Activated naive CD8-positive, alpha-beta T cell treated with anti-CD3 and anti-CD28 coated beads, Interleukin-2, amount 50 U/mL, for 16 hours (primary cell): Measurements from ENCODE around the gene MICAL3.
"Not testable (repeated sequence)": the region's sequence is repeated elsewhere in the genome, so short reads cannot be mapped to it uniquely, and the experiment has no call there.

Experiments used
- DNase-seq: peaks from one replicate; pipeline ENCODE4 v3.0.0-alpha.2; 2020; ENCODE audit warnings: low read depth, low spot score

The MICAL3 gene

DNA sequence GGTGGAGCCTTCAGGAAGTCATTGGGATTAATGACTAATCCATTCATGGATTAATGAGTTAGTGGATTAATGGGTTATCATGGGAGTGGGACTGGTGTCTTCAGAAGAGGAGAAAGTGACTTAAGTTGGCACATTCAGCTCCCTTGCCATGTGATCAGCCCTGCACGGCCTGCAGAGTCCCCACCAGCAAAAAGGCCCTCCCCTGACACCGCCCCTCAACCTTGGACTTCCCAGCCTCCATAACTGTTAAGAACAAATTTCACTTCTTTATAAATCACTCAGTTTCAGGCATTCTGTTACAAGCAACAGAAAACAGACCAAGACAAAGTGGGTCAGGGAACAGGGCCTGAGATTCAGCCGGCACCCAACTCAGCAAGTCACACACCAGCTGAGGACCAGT is 85.3 kb downstream of the MICAL3 start:
- DNase-seq, result no peak

DNA sequence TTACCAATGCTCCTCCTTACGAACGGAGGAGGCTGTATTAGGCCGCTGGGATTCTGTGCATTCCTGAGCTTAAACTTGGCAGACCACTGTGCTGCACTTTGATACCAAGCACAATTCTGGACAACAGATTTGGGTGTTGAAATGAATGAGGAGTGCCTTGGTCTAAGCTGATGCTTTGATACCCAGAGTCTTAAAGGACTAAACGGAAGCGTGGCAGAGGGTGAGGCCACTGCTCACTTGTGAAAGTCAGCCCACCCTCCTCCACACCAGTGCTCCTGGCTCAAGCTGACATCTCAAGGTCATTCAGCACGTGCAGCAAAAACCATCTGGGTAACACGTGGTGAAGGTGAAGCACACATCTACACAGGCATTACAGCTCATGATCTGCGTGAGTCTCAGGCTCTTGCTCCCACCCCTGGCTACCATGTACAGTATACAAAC is 85.9 kb downstream of the MICAL3 start:
- no peak for DNase-seq

DNA sequence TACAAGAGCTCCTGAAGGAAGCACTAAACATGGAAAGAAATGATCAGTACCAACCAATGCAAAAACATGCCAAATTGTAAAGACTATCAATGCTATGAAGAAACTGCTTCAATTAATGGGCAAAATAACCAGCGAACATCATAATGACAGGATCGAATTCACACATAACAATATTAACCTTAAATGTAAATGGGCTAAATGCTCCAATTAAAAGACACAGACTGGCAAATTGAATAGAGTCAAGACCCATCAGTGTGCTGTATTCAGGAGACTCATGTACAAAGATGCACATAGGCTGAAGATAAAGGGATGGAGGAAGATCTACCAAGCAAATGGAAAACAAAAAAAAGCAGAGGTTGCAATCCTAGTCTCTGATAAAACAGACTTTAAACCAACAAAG is 91.9 kb downstream of the MICAL3 start:
- DNase-seq, result not testable (repeated sequence)

DNA sequence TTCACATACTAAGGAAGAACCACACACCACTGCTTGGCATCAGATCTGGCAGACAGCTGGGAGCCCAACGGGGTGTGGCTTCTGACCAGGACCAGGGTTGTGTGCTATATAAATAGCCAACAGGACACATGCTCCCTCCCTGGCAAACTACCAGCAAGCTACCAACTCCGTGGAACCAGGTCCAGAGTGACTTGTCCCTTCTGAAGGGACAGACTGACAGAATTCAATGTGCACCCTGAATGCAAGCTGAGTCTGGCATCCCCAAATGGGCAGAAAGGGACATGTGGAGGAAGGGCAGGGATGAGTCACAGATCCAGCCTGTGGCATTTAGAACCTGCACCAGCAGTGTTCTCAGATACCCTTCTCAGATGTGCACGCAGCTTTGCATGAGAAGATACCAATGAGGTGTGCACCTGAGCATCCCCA is 92.9 kb downstream of the MICAL3 start:
- no peak for DNase-seq

DNA sequence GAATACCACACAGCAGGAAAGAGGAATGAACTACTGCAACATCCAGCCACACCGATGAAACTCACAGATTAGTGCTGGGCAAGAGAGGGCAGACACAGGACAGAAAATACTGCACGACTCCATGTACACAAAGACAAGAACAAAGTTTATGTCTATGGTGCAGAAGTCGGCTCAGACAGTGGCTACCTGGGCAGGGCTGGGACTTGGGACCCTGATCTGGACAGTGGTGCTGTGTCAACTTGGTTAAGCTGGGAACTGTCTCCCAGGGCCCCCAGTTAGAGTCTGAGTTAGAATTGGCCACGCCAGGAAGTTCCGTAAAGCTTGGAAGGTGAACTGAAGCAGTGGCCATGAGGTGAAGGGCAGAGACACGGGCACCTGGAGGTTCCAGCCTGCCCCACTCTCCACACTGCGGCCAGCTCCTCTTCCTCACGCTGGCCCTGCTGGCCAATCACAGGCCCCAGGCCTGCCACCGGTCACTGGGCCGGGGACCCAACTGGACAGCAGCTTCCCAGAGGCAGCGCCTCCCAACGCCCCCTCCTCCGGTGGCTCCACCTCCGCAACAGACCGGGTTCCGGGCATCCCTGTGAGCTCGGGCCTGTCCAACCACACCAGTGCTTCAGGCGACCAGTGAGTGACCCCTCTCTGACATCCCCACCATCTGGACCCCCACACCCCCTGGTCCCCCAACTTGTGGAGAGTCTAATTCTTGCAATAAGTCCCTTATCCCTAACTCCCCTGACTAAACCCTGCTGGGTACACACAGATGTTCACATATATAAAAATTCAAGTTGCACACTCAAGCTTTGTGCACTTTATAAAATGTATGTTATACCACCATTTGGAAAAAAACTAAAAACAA is 93.7 kb downstream of the MICAL3 start:
- DNase-seq, result no peak

DNA sequence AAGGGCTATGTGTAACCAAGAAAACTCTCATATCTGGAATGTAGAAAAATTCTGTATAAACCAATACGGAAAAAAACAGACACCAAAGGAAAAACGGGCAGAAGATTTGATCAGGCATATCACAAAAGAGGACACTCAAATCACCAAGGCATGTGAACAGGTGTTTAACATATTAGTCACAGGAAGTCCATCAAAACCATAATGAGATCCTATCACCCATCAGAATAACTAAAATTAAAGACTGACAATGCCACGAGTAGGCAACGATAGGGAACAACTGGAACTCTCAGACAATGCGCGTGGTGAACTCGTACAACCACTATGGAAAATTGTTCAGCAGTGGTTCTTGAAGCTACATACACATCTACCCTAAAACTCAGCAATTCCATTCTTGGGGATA is 94.5 kb downstream of the MICAL3 start:
- no peak for DNase-seq

DNA sequence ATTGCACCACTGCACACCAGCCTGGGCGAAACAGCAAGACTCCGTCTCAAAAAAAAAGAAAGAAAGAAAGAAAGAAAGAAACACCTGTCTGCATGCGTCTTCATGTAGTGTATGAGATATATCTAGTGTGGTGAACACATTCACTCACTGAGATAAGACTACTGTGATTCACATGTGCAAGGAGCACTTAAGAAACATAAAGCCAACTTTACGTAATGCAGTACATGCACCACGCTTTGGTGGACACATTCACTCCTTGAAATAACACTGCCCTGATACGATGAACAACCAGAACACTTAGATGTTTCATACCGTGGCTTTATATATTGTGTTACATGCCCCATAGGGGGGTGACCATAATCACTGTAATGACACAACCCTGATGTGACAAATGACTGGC is 96.0 kb downstream of the MICAL3 start:
- no peak for DNase-seq

DNA sequence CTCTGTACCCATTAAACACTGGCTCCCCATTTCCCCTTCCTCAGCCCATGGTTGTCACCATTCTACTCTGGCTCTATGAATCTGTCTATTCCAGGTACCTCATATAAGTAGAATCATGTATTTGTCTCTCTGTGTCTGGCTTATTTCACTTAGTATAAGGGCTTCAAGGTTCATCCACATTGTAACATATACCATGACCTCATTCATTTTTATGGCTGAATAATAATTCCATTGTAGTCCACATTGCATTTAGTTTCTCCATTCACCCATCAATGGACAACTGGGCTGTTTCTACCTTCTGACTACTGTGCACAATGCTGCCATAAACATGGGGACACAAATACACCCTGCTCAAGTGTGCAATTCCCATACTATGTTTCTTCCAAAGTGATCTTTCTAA is 97.3 kb downstream of the MICAL3 start:
- no peak for DNase-seq

DNA sequence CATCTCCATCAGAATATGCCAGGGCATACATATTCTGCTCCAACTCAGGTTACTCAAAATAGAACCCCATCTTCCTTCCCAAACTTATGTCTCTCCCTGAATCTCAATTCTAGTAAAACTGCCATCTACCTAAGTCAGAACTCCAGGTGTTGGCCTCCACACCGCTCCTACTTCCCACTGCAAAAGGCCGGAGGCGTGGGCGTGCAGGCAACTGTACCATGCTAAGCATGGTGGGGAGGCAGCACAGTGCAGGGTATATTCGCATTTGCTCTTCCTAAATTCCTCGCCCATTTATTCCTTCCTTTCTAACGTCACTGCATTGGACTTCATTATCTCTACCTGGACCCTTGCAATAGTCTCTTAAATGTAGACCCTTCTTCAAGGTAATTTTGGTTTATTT is 97.8 kb downstream of the MICAL3 start:
- DNase-seq, result no peak

DNA sequence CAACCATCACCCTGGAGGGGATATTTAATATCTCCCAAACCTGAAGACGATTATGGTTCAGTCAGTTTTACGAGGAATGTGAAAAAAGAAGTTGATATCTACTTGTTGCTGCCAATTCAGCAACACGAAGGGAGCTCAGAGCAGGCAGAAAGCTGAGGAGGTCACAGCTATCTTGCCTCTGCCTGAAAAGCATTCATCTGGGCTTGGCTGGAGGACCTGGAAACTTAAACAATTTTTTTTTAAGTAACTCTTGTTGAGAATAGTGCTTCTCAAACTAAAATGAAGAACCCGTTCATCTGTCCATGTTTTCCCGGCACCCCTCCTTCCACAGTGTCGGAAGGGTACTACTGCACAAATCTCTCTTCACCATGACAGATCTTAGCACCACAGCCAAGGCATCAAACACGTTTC is 98.9 kb downstream of the MICAL3 start:
- DNase-seq, result no peak

DNA sequence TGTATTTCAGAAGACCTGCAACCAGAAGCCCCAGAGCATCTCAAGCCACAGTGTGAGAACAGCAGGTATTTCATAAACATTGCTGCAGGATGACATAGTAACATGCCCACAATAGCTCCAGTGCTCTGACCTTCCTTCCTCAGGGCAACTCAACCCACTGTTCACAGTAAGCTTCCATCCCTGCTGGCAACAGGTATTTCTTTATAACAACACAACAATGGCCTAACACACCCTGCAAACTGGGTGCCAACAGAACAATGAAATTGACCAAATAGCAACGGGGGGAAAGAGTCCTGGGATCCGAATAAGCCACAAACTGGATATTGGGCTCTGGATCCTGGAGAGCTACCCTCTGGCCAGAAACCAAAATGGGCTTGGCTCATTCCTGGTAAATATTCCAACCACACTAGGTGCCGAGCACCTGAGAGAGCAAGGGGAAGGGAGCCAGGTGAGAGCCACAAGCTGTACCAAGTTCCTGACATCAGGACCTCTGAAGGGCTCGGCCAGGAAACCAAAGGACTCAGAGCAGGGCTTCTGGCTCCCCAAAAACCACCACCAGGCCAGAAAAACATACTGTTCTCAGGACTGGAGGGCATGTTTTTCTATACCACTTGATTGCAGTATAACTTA is 99.5 kb downstream of the MICAL3 start:
- no peak for DNase-seq

DNA sequence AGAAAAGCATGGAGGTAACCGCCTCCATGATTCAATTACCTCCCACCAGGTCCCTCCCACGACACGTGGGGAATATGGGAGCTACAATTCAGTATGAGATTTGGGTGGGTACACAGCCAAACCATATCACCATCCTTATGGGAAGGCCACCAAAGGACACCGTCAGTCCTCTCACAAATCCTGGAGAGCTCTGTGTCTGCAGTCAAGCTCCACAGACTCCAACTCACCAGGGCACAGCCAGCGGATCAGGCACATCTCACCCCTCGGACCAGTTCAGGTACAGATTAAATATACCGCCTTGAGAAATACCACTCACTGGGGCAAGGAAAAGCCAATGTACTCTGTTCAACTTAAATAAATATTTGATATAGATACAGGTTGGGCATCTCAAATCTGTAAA is 100.3 kb downstream of the MICAL3 start:
- no peak for DNase-seq

DNA sequence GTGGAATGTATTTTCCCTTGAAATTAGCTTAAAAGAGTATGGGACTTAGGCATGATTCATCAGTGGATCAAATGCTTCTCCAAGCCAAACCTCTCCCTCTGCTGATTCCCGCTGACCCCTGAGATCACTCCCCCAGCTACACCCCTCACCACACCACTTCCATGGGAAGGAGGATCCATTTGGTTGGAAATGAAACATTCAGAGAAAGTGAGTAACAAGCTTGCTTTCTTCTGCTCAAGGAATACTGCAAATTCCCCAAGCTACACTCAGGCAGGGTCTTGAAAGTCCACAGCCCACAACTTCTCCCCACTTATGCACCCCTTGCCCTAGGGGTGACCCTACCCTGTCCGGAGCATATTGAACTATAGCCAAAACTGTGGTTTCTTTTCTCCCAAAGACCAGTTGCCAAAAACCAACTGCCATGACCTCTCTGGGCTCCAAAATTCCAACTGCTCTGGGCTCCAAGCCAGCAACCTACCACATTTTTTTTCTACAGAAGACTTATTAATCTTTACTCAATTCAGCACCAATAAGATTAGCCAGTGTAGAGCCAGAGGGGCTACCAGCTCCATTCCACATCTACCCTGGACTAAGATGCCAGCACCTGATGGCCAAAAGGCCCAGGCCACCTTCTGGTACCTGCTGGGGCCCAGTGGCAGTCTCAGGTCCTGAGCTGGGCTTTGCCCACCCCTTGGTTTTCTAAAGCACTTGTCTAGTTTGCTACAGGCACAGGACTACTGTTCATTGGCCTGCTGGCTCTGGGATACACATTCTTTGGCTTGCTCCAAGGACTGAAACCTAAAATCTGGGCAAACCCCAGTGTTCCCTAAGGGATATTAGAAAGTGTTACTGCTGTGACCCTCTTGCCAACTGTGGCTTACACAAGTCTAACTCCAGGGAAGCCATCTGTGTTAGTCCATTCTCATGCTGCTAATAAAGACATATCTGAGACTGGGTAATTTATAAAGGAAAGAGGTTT is 101.1 kb downstream of the MICAL3 start:
- DNase-seq, result no peak

DNA sequence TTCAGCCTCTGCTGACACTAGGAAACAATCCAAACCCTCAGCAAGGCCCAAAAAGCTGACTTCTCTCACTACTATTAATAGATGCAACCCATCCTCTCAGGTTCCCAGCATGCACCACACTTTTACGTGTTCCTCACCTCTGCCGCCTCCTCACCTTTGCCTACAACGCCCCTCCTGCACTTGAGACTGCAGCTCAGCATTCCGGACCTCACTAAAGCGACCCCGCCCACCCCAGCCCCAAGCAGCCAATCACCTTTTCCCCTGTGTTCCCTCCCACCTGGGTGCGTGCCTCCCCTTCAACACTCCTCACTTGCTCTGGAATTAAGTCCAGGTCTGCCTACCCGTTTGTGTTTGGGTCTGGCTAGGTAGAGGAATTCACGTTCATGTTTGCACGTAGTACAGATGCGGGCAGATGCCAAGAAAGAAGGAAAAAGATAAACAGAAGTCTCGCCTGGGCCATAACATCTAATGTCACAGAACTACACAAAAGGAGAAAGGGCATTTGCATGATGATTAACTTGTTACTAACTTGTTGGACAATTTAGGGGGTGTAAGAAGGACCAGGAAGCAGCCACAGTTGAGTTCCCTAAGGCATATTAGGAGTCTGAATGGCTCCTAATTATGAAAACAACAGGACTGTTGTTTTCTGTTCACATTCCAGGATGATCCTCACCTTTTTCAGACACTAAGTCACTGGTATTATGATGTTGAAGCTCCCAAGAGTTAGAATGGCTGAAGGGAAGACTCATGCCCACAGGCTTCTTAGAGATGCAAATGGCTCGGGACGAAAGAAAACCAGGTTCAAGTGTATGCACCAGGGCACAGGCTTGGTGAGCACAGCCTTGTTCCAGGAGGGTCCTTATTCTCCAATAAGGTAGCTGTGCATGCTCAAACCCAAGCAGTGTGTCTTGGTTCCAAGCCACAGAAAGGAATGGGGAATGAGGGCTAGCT is 102.2 kb downstream of the MICAL3 start:
- no peak for DNase-seq

DNA sequence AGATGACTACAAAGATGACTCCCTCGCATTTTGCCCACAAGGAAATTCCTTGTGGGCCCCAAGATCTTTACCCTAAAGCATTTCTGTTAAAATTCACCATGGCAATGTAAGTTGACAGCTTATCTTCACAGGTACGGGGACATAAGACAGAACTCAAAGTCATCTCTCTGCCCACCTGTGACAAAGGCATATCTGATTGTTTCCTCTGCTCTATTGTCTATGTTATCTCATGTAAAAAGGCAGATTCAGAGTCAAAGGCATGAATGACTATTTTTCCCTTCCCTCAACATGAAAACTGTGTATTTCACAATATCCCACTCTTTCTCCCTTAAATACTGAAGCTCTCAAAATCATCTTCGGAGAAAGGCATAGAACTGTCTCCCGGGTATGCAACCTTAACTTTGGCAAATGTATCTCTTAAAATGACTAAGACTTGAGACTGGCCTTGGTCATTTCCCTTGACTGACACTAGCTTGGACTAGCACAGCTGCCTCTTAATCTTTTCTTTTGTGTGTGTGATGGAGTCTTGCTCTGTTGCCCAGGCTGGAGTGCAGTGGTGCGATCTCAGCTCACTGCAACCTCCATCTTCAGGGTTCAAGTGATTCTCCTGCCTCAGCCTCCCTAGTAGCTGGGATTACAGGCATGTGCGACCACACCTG is 103.2 kb downstream of the MICAL3 start:
- DNase-seq, result no peak

DNA sequence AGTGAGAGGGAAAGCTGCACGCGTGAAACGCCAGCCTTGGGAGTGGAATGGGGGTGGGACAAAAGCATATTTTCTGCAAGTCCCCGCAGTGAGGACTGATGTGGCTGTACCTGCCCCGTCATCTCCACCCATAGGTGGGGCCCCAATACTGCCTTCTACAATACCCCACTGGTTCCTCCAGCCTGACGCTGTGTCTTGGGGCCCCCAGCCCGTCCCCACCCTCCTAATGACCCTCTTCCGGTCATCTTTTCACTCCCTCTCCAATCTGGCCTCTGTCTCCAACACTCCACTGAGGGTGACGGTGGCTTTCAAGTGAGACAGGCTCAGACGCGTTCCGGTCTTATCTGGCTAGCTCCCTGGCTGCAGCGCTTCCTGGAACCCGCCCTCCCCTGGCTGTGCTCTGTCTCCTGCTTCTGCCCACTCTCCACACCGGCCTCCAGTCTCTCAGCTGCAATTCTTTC is 104.2 kb downstream of the MICAL3 start:
- no peak for DNase-seq

DNA sequence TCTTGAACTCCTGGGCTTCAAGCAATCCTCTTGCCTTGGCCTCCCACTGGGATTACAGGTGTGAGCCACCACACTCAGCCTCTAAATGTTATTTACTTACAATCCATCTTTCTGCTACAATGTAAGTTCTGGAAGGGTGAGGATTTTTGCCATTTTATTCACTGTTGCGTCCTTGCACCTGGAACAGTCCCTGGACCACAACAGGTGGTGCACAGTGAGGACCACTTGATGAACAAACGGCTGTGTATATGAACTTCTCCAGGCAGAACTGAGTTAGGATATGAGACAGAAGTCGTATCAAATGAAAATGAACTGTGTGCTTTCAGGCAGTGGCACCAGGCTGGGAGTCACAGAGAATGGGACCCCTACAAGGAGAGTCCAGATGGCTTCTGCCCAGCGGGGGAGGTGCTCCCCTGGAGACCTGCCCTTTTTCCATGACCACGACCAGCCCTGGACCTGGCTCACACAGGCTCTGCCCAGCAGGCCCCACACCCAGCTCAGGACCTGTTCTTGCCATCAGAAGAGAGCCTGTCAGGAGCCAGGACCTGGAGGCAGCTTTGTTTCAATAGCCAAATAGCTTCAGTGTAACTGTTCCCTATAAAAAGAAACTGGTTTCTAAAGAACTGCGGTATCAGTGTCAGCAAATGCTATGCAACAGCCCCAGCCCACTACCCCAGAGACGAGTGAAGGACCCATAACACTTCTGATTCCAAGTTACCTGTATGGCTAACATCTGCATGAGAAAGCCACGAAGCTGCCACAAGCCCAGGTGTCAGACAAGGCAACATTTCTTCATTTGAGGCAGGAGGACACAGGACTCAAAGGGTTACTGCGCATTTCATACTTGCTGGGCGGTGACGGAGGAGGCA is 104.9 kb downstream of the MICAL3 start:
- DNase-seq, result no peak

DNA sequence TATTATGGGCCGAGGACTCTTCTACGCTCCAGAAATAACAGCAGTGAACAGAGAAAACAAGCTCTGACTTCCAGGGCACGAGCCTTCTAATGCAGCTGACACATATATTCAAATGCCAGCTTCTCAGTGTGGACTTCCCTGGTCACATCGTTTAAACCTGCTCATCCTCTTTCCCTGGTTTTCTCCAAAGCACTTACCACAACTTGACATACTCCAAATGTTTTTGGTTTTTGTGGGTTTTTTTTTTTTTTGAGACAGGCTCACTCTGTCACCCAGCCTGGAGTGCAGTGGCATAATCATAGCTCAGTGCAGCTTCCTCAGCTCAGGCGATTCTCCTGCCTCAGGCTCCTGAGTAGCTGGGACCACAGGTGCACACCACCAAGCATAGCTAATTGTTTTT is 105.5 kb downstream of the MICAL3 start:
- DNase-seq, result no peak

DNA sequence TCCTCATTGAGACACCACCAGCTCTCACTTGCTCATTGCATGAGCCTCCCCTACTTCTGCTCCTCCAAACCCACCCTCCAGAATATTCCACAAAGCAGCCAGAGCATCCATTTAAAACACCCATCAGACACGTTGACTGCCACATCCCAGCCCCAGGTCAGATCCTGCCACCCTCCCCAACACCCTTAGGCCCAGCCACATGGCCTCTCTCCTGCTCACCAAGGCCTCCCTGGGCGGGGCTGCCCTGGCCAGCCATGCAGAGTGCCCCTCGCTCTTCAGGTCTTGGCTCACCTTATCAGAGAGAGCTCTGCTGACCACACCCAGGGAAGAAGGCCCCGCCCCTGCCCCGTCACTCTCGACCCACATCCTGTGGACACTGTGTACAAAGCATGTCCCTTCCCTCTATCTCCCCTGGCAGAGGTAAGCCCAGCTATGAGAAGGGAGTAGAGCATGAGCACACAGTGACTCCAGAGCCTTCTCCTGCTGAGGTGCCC is 106.8 kb downstream of the MICAL3 start:
- DNase-seq, result no peak
